ENCODE results near the gene DISP3.

The DISP3 gene

GRCh38 chr1:11441211-11441952 is 37.6 kb upstream of the DISP3 start:
- Histone ChIP-seq H3K36me3 (ENCODE audit: control insufficient read depth, insufficient read depth, low read length) (no peaks in the 10 kb centered on the region), H3K27me3 (ENCODE audit: control insufficient read depth, insufficient read depth, low read length, poor library complexity, severe bottlenecking) (no peaks in the 10 kb centered on the region), H3K4me1 (ENCODE audit: control insufficient read depth, insufficient read depth, low read length) (peaks cover 2% of the 10 kb centered on the region), H3K27ac (ENCODE audit: insufficient read depth, low read depth, low read length, poor library complexity, severe bottlenecking) (no peak overlapping the region), H3K4me3 (ENCODE audit: insufficient read depth, low read depth, low read length) (no peak overlapping the region), H3K9me3 (ENCODE audit: control insufficient read depth, low read length) (no peaks in the 10 kb centered on the region)
- 86 to 88% methylated on average over 11 of the region's 11 CpGs for WGBS, 2 experiments

GRCh38 chr1:11443043-11443442 is 35.9 kb upstream of the DISP3 start:
- Histone ChIP-seq H3K27me3 (ENCODE audit: control insufficient read depth, insufficient read depth, low read length, poor library complexity, severe bottlenecking) (no peaks in the 10 kb centered on the region), H3K36me3 (ENCODE audit: control insufficient read depth, insufficient read depth, low read length) (no peaks in the 10 kb centered on the region), H3K9me3 (ENCODE audit: control insufficient read depth, low read length) (no peaks in the 10 kb centered on the region), H3K27ac (ENCODE audit: insufficient read depth, low read depth, low read length, poor library complexity, severe bottlenecking) (no peak overlapping the region), H3K4me1 (ENCODE audit: control insufficient read depth, insufficient read depth, low read length) (peaks cover 2% of the 10 kb centered on the region), H3K4me3 (ENCODE audit: insufficient read depth, low read depth, low read length) (no peak overlapping the region)
- 87 to 95% methylated on average over 1 of the region's 1 CpG for WGBS, 2 experiments

GRCh38 chr1:11443961-11444658 is 34.8 kb upstream of the DISP3 start:
- no peak overlapping the region for H3K27ac ChIP-seq (ENCODE audit: insufficient read depth, low read depth, low read length, poor library complexity, severe bottlenecking)
- WGBS, 2 experiments, result 80 to 82% methylated on average over 8 of the region's 8 CpGs
- H3K4me1 ChIP-seq (ENCODE audit: control insufficient read depth, insufficient read depth, low read length), result peaks cover 2% of the 10 kb centered on the region
- H3K27me3 ChIP-seq (ENCODE audit: control insufficient read depth, insufficient read depth, low read length, poor library complexity, severe bottlenecking), result no peaks in the 10 kb centered on the region
- no peaks in the 10 kb centered on the region for H3K9me3 ChIP-seq (ENCODE audit: control insufficient read depth, low read length)
- H3K4me3 ChIP-seq (ENCODE audit: insufficient read depth, low read depth, low read length), result no peak overlapping the region
- no peaks in the 10 kb centered on the region for H3K36me3 ChIP-seq (ENCODE audit: control insufficient read depth, insufficient read depth, low read length)

- no peak overlapping the region for H3K27ac ChIP-seq (ENCODE audit: insufficient read depth, low read depth, low read length, poor library complexity, severe bottlenecking)
- H3K4me1 ChIP-seq (ENCODE audit: control insufficient read depth, insufficient read depth, low read length), result peaks cover 2% of the 10 kb centered on the region
- H3K36me3 ChIP-seq (ENCODE audit: control insufficient read depth, insufficient read depth, low read length), result no peaks in the 10 kb centered on the region
- H3K27me3 ChIP-seq (ENCODE audit: control insufficient read depth, insufficient read depth, low read length, poor library complexity, severe bottlenecking), result no peaks in the 10 kb centered on the region
- WGBS, 2 experiments, result 95% methylated on average over 7 of the region's 7 CpGs
- H3K9me3 ChIP-seq (ENCODE audit: control insufficient read depth, low read length), result no peaks in the 10 kb centered on the region
- H3K4me3 ChIP-seq (ENCODE audit: insufficient read depth, low read depth, low read length), result no peak overlapping the region
Measured at GRCh38 chr1:11444907-11445306, 34.0 kb upstream of the DISP3 start.

GRCh38 chr1:11447903-11448302 is 31.1 kb upstream of the DISP3 start:
- WGBS, 2 experiments, result 80% methylated on average over 10 of the region's 10 CpGs
- H3K27ac ChIP-seq (ENCODE audit: insufficient read depth, low read depth, low read length, poor library complexity, severe bottlenecking), result no peak overlapping the region

GRCh38 chr1:11448373-11449099 is 30.4 kb upstream of the DISP3 start:
- Histone ChIP-seq H3K27ac (ENCODE audit: insufficient read depth, low read depth, low read length, poor library complexity, severe bottlenecking) (no peak overlapping the region), H3K27me3 (ENCODE audit: control insufficient read depth, insufficient read depth, low read length, poor library complexity, severe bottlenecking) (no peaks in the 10 kb centered on the region)
- WGBS, 2 experiments, result 87 to 88% methylated on average over 19 to 20 of the region's 20 CpGs

More at GRCh38 chr1:11447903-11448302, 31.1 kb upstream of the DISP3 start:
- no peaks in the 10 kb centered on the region for H3K36me3 ChIP-seq (ENCODE audit: control insufficient read depth, insufficient read depth, low read length)
- H3K9me3 ChIP-seq (ENCODE audit: control insufficient read depth, low read length), result no peaks in the 10 kb centered on the region
- H3K4me1 ChIP-seq (ENCODE audit: control insufficient read depth, insufficient read depth, low read length), result peaks cover 2% of the 10 kb centered on the region
- H3K27me3 ChIP-seq (ENCODE audit: control insufficient read depth, insufficient read depth, low read length, poor library complexity, severe bottlenecking), result no peaks in the 10 kb centered on the region
- H3K4me3 ChIP-seq (ENCODE audit: insufficient read depth, low read depth, low read length), result no peak overlapping the region

GRCh38 chr1:11449100-11449403 is 29.9 kb upstream of the DISP3 start:
- no peaks in the 10 kb centered on the region for H3K9me3 ChIP-seq (ENCODE audit: control insufficient read depth, low read length)
- no peaks in the 10 kb centered on the region for H3K27me3 ChIP-seq (ENCODE audit: control insufficient read depth, insufficient read depth, low read length, poor library complexity, severe bottlenecking)
- H3K36me3 ChIP-seq (ENCODE audit: control insufficient read depth, insufficient read depth, low read length), result no peaks in the 10 kb centered on the region
- H3K27ac ChIP-seq (ENCODE audit: insufficient read depth, low read depth, low read length, poor library complexity, severe bottlenecking), result no peak overlapping the region
- no peak overlapping the region for H3K4me3 ChIP-seq (ENCODE audit: insufficient read depth, low read depth, low read length)
- peaks cover 2% of the 10 kb centered on the region for H3K4me1 ChIP-seq (ENCODE audit: control insufficient read depth, insufficient read depth, low read length)
- WGBS, 2 experiments, result 91 to 92% methylated on average over 11 of the region's 11 CpGs

More at GRCh38 chr1:11448373-11449099, 30.4 kb upstream of the DISP3 start:
- H3K4me3 ChIP-seq (ENCODE audit: insufficient read depth, low read depth, low read length), result no peak overlapping the region
- no peaks in the 10 kb centered on the region for H3K36me3 ChIP-seq (ENCODE audit: control insufficient read depth, insufficient read depth, low read length)
- peaks cover 2% of the 10 kb centered on the region for H3K4me1 ChIP-seq (ENCODE audit: control insufficient read depth, insufficient read depth, low read length)
- no peaks in the 10 kb centered on the region for H3K9me3 ChIP-seq (ENCODE audit: control insufficient read depth, low read length)

GRCh38 chr1:11450310-11450709 is 28.6 kb upstream of the DISP3 start:
- Histone ChIP-seq H3K4me3 (ENCODE audit: insufficient read depth, low read depth, low read length) (no peak overlapping the region), H3K9me3 (ENCODE audit: control insufficient read depth, low read length) (no peaks in the 10 kb centered on the region), H3K36me3 (ENCODE audit: control insufficient read depth, insufficient read depth, low read length) (no peaks in the 10 kb centered on the region), H3K4me1 (ENCODE audit: control insufficient read depth, insufficient read depth, low read length) (peaks cover 2% of the 10 kb centered on the region), H3K27me3 (ENCODE audit: control insufficient read depth, insufficient read depth, low read length, poor library complexity, severe bottlenecking) (no peaks in the 10 kb centered on the region), H3K27ac (ENCODE audit: insufficient read depth, low read depth, low read length, poor library complexity, severe bottlenecking) (no peak overlapping the region)
- 96 to 97% methylated on average over 5 of the region's 5 CpGs for WGBS, 2 experiments

- Histone ChIP-seq H3K36me3 (ENCODE audit: control insufficient read depth, insufficient read depth, low read length) (no peaks in the 10 kb centered on the region), H3K27ac (ENCODE audit: insufficient read depth, low read depth, low read length, poor library complexity, severe bottlenecking) (no peak overlapping the region), H3K4me3 (ENCODE audit: insufficient read depth, low read depth, low read length) (no peak overlapping the region), H3K9me3 (ENCODE audit: control insufficient read depth, low read length) (no peaks in the 10 kb centered on the region), H3K27me3 (ENCODE audit: control insufficient read depth, insufficient read depth, low read length, poor library complexity, severe bottlenecking) (no peaks in the 10 kb centered on the region), H3K4me1 (ENCODE audit: control insufficient read depth, insufficient read depth, low read length) (peaks cover under 1% of the 10 kb centered on the region)
- WGBS, 2 experiments, result 86 to 88% methylated on average over 27 of the region's 27 CpGs
Measured at GRCh38 chr1:11453742-11454491, 25.0 kb upstream of the DISP3 start.

Data from ectodermal cell (in vitro differentiated cells).